Iris pigment epithelial cell (primary cell): ENCODE data around the gene MATK.

ENCODE experiments used
- DNase-seq: peaks from one replicate; pipeline ENCODE4 v3.0.0-alpha.2; 2011; ENCODE audit warnings: low read depth

MATK gene, protein sequence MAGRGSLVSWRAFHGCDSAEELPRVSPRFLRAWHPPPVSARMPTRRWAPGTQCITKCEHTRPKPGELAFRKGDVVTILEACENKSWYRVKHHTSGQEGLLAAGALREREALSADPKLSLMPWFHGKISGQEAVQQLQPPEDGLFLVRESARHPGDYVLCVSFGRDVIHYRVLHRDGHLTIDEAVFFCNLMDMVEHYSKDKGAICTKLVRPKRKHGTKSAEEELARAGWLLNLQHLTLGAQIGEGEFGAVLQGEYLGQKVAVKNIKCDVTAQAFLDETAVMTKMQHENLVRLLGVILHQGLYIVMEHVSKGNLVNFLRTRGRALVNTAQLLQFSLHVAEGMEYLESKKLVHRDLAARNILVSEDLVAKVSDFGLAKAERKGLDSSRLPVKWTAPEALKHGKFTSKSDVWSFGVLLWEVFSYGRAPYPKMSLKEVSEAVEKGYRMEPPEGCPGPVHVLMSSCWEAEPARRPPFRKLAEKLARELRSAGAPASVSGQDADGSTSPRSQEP

DNA sequence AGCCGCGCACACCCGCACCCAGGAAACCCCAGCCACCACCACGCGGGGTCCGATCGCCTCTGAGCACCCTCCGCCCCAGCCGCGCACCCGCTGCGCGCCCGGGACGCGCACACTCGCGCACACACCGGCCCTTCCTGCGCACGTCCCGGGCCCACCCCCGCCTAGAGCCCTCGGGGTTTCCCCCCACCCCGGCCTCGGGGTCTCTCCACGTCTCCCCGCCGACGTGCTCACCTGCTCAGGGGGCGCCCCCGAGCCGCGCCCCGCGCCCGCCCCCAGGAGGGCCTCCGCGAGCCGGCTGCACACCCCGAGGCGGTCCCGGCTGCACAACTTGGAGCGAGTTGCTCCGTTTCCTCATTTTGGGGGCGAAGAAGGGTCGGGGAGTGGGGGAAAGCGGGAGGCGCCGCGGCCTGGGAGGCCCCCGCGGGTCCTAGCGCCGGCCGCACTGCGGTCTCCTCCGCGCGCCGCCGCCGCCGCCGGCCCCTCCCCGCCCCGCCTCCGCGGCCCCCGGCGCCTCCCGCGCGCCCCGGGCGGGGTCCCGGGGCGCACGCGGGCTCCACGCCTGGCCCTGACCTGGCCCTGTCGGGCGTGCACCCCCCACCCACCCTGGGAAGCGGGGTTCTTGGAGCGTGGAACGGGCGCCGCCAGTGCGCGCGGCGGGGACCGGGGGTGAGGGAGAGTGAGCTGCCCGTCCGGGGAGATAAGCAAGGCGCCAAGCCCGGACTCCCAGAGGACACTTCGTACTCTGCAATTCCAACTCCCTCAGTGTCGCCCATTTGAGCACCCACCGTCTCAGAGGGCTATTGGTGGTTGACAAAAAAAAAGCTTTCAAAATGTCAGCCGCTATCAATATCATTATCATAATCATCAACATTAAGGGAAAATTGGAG is at the start of gene MATK:
TSS of gene MATK (minus strand) at position 444 of the 887 bp plus-strand sequence. CDS start 1,246 bp downstream, outside the sequence.
- no peak for DNase-seq

DNA sequence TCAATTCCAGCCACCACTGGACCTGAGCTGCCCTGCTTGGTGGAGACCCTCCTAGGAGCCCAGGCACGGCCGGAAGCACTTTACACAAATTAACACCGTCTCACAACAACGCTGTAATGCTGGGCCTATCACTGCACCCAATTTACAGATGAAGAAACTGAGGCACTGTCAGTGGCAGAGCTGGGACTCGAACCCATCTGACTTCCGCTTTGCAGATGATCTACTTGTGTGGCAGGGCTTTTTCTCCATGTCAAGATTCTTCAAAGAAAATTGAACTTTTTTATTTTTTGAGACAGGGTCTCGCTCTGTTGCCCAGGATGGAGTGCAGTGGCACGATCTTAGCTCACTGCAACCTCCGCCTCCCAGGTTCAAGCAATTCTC is 48.9 kb upstream of the MATK start:
- no peak for DNase-seq

DNA sequence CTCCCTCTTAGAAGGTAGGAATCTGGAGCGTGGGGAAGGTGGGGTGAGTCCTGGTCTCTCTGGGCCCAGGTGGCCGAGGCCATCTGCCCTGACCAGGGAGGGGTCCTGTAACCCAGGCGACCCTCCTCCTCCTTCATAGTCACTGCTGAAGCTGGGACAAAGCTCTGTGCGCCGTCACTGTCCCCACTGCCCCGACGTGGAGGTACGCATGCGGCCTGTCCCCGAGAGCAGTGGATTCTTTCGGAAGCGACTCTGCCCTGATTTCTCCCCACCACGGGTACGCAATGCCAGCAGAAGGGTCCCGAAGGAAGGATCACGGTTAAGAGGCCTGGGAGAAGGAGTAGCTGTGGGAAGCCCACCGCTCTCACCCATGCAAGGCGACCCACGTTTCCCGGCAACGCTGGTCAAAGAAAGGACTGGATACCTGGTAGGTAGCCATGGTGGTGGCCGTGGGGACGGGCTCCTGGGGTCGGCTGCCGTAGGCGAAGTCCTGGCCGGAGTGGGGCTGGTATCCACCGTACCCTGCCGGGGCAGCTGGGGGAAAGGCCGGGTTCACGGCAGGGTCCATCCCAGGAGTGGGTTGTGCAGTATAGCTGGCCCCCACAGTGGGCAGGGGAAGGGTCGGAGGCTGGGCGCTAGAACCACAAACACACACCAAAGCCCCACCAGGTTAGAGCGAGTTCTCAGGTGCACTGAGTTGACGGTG is 48.3 kb upstream of the MATK start:
- no peak for DNase-seq

DNA sequence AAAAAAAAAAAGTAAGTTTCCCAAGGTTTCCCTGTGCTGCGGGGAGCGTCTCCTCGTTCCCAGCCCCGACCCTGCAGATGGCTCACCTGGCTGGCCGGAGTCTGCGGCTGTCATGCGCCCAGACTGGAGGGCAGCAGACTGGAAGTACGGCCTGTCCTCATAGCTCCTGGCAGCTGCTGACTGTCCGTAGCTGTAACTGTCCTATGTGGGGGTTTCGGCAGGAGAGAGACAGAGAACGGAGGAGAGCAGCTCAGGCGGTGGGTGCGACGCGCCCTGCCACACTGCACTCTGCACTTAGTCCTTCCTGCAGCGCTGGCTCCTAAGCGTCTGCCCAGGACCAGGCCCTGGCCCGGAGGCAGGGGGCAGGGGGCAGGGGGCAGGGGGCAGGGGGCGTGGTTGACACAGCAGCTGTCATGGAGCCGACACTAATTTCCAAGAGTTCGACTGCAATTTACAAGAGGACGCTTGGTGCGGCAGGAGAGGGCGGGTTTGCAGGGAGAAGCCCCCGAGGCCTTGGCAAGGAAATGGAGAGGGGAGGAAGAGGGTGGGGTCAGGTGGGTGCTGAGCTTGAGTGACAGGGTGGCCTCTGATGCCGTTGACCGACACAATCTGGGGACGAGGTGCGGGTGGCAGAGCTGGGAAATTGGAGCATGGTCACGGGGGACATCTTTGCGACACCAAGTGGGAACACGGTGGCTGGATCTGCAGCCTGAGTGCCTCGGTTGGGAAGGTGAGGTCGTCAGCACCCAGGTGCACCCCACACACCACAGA is 47.6 kb upstream of the MATK start:
- no peak for DNase-seq

DNA sequence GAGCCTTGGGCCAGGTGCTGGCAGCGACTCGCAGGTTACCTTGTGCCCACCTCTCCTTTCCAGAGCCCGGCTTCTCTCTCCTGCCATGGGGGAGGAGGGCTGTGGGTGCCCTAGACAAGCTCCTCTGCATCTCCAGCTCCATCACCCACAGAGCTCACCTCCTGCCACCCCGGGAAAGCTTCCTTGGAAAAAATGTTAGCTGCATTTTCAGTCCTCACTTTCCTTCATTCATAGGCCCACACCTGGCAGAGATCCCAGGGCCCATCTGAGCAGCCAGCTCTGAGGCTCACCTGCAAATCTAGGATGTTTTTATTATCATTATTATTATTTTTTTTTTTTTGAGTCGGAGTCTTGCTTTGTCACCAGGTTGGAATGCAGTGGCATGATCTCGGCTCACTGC is 45.8 kb upstream of the MATK start:
- DNase-seq, result no peak

DNA sequence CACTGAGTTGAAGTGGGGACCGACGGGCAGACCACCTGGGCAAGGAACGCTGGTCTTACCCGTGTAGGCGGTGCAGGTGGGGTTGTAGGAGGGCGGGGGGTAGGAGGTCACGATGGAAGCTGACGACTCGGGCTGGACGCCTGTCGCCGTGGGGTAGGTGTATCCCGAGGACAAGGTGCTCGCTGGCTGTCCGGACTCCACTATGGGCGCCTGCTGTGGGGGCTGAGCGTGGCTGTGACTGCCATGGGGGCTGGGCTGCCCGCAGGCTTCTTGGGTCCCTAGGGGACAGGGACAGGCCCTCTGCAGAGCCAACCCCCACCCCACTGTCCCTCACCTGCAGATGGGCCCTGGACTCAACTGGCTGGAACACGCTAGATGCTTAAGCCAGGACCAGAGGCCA is 45.4 kb upstream of the MATK start:
- DNase-seq, result no peak

DNA sequence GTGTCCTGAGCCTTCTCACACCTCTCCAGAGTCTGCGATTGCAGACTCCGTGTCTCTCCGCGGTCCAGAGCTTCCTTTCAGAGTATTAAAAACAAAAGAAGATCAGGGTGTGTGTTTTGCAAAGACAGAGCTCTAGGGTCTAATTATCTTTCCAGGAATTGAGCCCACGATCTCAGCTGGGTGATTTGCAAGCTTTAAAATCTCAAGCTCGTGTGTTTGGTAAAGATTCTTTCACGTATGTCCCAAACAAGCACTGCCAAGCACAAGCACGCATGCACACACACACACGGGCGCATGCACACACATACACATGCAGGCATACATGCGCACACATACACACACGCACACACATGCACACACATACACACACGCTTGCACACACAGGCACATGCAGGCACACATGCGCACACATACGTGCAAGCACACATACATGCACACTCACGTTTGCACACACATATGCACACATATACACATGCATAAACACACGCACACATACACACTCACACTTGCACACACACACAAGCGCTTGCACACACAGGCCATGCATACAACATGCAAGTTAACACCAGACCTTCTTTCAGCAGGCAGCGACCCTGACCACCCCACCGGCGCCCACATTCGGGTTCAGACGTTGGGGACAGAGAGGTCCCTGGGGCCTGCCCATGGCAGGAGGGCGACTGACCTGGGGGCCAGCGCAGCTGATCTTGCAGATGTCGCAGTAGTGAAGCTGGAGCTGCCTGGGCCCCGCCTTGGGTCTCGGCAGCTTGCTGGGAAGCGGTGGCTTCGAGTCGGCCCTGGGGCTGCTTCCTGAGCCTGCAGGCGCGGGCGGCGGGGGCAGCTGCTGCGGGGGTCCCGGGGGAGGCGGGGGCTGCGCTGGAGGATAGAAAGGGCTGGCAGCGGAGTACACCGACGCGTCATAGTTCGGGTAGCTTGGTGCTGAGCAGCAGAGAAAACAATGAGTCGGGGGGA is 44.7 kb upstream of the MATK start:
- no peak for DNase-seq

DNA sequence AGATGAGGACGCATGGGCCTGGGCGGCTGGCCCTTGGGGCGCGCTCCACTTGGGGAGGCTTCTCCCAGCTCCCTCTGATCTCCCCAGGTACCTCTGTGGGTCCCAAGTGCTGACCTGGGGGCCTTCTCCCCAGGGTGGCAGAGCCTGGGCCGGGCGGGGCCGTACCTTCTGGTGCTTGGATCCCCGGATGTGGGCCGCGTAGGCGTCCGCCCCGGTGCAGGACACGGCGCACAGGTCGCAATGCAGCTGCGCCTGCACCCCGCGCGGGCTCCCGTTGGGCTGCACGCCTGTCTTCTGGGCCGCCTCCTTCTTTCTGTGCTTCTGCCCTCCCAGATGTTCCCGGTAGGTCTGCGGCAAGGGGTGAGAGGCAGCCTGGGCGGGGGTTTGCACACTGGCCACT is 41.1 kb upstream of the MATK start:
- no peak for DNase-seq

DNA sequence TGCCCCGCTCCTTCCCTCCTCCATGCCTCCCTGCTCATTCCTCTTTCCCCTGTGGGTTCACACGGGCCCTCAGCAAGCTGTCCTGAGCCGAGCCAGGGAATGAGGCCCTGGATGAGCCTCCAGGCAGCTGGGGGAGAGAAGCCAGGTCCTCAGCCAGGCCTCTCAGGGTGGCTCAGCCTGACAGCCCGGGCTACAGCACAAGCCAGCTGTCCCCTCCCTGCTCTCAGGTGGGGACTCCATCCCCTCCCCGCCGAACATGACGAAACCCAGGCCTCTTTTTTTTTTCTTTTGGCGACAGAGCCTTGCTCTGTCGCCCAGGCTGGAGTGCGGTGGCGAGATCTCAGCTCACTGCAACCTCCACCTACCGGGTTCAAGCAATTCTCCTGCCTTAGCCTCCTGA is 40.0 kb upstream of the MATK start:
- DNase-seq, result no peak

DNA sequence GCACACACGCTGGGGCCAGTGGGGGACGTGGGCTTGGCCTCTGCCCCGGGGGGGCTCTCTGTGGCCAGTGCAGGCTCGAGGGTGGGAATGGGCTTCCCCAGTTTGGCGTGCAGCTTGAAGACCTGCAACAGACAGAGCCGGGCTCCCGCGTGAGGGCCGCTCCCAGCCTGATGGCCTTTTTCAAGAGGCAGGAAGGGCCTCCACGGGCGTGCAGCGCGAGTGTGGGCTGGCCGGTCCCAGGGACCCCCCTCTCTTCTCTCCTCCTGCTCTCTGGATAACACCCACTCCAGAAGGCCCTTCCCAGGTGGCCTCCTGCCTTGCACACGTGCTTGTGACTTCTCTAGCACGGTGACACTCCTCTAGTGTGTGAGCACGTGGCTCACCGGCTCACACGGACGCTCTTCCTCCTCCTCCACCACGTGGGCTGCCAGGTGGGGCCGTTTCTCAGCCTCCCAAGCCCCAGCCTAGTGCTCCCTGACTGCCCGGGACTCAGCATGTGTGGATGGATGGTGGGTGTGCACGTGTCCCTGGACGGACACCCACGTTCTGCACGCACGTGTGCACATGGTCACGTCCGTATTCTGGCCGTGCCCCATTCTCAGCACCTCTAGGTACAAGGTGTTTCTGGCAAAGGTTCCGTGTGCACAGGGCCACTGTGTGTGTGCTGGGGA is 39.2 kb upstream of the MATK start:
- DNase-seq, result no peak

DNA sequence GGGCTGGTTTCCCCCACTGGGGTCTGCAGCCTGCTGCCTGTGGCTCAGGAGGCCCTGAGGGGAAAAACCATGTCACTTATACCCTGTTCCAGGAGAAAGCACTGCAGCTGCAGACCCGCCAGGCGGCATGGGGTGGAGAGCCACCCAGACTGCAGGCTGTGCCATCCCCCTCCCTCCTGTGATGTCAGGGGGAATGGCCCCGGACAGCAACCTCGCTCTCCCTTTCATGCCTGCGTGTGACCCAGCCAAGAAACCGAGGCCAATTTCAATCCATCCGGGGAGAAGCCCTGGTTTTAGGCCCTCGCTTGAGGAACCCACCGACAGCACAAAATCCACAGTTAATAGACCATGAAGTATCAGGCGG is 37.2 kb upstream of the MATK start:
- no peak for DNase-seq

DNA sequence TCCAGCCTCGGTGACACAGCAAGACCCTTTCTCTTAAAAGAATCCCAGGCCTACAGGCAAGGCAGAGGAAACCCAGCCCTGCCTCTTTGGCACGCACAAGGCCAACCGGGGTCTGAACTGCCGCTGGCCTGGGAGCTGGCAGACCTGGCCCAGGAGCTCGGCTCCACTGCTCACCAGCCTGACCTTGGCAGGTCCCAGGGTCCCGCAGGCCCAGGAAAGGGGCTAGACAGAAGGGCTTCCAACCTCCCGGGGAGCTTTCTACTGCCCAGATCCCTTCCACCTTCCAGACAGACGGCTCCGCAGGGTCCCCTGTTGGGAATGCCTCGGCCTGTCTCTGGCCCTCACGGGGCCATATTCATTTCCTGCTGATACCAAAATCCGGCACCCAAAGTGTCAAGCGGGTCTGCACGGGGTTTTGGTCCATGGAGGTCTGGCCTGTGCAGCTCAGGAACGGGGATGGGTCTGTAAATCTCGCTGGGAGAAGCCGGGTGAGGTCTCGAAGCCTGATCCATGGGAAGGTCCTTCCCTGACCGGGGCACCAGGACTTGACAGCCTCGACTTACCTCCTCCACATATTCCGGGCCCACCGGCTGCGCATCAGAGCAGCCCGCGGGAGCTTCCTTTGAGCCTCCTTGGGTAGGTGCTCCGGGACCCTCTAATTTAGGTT is 36.6 kb upstream of the MATK start:
- no peak for DNase-seq

DNA sequence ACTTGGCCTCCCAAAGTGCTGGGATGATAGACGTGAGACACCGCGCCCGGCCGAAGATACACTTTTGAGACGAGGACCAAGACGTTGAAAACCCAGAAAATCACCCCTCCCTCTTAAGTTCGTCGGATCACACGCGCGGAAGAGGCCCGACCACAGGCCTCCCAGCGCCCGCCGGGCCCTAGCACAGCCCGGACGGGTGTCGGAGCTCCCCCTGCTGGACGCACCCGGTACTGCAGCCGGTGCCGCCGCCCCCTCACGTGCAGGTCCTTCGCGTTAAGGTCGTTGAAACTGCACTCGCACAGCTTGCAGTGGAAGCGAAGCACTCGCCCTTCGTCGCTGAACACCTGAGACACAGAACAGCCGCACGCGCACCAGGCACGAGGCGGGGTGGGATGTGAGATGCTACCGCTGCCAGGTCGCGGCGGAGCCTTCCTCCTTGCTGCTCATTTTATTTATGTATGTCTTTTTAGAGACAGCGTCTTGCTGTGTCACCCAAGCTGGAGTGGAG is 35.7 kb upstream of the MATK start:
- peak; percentile 24 for DNase-seq

DNA sequence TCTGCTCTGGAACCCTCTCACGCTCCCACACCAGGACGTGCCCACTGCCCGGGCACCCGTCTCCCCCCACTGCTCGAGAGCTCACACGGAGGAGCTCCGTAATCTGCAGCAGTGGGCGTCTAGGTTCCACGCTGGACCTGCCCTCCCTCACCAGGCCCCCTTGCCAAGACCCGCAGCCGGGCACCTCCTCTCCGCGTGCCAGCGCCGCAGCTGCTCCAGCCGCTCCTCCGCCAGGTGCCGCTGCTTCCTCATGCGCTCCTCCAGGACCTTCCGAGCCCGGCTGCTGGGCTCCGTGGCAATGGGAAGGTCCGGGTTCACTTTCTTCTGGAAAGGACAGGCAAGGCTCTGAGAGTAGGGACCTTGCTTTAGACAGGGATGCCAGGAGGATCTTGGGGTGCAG is 35.0 kb upstream of the MATK start:
- no peak for DNase-seq

DNA sequence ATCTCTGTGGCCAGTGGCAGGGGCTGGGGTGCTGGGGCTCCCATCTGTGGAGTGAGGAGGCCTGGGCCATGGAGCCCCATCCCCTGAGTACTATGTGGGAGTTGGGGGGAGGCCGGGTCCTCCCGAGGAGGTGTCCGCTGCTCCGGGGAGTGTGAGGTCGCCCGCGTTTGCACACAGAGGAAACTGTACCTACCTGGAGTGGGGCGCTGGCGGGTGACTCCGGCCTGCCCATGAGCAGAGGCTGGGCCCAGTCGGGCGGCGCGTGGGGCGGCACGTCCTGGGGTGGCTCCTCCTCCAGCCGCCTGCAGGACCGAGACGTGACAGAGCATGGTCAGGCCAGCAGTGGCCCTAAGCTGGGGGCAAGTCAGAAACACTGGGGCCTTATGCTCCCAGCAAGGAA is 33.8 kb upstream of the MATK start:
- DNase-seq, result no peak

DNA sequence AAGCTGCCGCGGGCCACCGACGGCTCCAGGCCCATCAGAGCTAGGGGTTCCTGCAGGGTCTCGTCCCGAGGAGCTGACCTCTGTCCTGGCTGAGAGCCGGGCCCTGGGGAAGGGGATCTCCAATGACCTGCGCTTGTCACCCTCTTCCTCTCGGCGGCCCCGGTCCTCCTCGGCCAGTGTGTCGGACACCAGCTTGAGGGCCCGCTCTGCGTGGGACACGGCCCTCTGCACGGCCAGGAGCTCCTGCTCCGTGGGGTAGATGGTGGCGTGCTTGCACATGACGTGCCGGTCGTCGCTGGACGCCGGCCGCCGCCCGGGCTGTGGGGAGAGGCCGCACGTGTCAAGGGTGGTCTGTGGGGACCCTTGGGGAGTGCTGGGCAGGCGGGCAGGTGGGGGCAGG is 32.7 kb upstream of the MATK start:
- no peak for DNase-seq

DNA sequence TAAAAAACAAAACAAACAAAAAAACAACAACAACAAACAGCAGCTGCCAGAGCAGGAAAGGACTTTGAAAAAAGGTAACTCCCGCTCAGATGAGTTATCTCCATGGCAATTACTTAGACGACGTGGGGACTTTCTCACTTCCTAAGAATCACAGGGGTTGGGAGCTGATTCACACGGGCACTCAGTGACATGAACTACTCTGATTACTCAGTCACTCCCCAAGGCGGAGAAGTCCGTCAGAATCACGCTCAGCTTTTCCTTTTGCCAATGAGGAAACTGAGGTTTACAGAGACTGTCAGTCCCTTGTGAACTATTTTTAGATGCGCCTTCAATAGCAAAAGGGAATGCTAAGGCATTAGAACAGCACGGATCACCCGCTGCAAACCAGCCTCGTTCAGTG is 32.3 kb upstream of the MATK start:
- peak; percentile 44 for DNase-seq

DNA sequence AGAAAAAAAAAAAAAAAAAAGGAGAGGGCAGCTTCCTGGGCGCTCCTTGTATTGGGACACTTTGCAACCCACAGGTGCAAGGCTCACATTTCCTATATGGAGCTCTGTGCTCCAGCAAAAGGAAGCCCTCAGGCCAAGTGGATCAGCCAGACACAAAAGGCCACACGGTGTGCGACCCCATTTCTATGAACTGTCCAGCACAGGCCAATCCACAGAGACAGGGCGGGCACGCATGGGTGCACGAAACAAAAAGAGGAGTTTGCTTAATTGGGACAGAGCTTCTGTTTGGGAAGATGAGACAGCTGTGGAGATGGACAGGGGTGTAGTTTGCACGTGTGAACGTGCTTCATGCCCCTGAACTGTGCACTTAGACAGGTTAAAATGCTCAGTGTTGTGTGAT is 31.6 kb upstream of the MATK start:
- no peak for DNase-seq

DNA sequence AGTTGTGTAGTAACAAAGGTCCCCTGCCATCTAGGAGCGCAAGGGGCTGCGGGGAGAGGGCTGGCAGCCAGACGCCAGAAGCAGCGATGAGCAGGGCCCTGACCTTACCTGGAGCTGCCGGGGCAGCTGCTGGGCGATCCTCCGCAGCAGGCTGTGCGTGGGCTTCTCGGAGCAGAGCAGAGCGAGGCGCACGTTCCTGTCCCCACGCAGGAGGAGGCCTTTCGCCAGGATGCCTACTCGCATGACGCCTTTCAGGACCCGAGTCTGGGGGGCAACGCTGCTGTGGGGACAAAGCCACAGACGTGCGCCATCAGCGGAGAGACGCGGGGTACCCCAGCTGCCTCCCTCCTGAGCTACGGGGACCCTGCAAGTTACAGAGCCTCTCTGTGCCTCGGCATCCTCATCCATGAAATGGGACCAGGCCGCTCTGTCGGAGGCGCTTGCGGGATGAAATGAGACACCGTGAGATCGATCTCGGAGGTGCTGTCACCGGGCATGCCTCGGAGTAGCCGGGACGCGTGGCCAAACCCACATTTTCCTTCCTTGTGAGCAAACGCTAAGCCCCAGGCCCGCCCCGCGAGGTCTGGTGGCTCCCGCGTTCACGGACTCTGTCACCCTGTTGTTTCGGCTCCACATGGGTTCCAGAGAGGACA is 30.5 kb upstream of the MATK start:
- no peak for DNase-seq
